ENCODE measurements around the gene GAP43. TPM values are rescaled to one million over a fixed set of nuclear protein-coding genes. Genes with fewer than 3 reads are reported as not detected.

The GAP43 gene
- total RNA-seq, 1 donor from 2014 or later: not detected

GRCh38 chr3:115712871-115713270, 89.6 kb downstream of the GAP43 start:
- no peaks in the 10 kb centered on the region for H3K9me3 Mint-ChIP-seq
- CTCF ChIA-PET: no interaction called here
- no peak for TF ChIP-seq CTCF (IDR thresholded peaks at IDR 0.05)
- POLR2A ChIA-PET: no interaction called here
- H3K4me3 Mint-ChIP-seq: no peak overlapping the region
- DNase-seq: no peak
- ATAC-seq (ENCODE audit: low read depth): no peak
- H3K4me1 Mint-ChIP-seq: no peaks in the 10 kb centered on the region
- intact Hi-C loops (cut with micrococcal nuclease): no loop called here
- H3K36me3 Mint-ChIP-seq (ENCODE audit: low read depth): no peaks in the 10 kb centered on the region
- no peak overlapping the region for H3K27ac Mint-ChIP-seq
- H3K27me3 Mint-ChIP-seq: peaks cover 12% of the 10 kb centered on the region

GRCh38 chr3:115713284-115713683, 90.0 kb downstream of the GAP43 start:
- no peak overlapping the region for H3K27ac Mint-ChIP-seq
- ChIA-PET POLR2A (no interaction called here), CTCF (no interaction called here)

GRCh38 chr3:115715241-115715745, 92.0 kb downstream of the GAP43 start:
- no peak for TF ChIP-seq CTCF (IDR thresholded peaks at IDR 0.05)
- H3K4me1 Mint-ChIP-seq: no peaks in the 10 kb centered on the region
- peaks cover 15% of the 10 kb centered on the region for H3K27me3 Mint-ChIP-seq
- H3K9me3 Mint-ChIP-seq: no peaks in the 10 kb centered on the region
- POLR2A ChIA-PET: no interaction called here
- DNase-seq: no peak
- H3K27ac Mint-ChIP-seq: no peak overlapping the region
- H3K36me3 Mint-ChIP-seq (ENCODE audit: low read depth): no peaks in the 10 kb centered on the region
- H3K4me3 Mint-ChIP-seq: no peak overlapping the region
- no peak for ATAC-seq (ENCODE audit: low read depth)
- intact Hi-C loops (cut with micrococcal nuclease): no loop called here
- CTCF ChIA-PET: no interaction called here

More at GRCh38 chr3:115713284-115713683, 90.0 kb downstream of the GAP43 start:
- no peak for ATAC-seq (ENCODE audit: low read depth)
- Mint-ChIP-seq H3K36me3 (ENCODE audit: low read depth) (no peaks in the 10 kb centered on the region), H3K27me3 (peaks cover 14% of the 10 kb centered on the region), H3K9me3 (no peaks in the 10 kb centered on the region), H3K4me3 (no peak overlapping the region), H3K4me1 (no peaks in the 10 kb centered on the region)
- no peak for TF ChIP-seq CTCF (IDR thresholded peaks at IDR 0.05)
- intact Hi-C loops (cut with micrococcal nuclease): no loop called here
- no peak for DNase-seq

GRCh38 chr3:115720983-115721382, 97.7 kb downstream of the GAP43 start:
- H3K4me3 Mint-ChIP-seq: no peak overlapping the region
- no peak for TF ChIP-seq CTCF (IDR thresholded peaks at IDR 0.05)
- H3K9me3 Mint-ChIP-seq: no peaks in the 10 kb centered on the region
- POLR2A ChIA-PET: no interaction called here
- H3K27me3 Mint-ChIP-seq: peaks cover 7% of the 10 kb centered on the region
- CTCF ChIA-PET: no interaction called here
- DNase-seq: no peak
- H3K4me1 Mint-ChIP-seq: no peaks in the 10 kb centered on the region
- no peak overlapping the region for H3K27ac Mint-ChIP-seq
- H3K36me3 Mint-ChIP-seq (ENCODE audit: low read depth): no peaks in the 10 kb centered on the region
- intact Hi-C loops (cut with micrococcal nuclease): no loop called here
- no peak for ATAC-seq (ENCODE audit: low read depth)

- Mint-ChIP-seq H3K9me3 (no peaks in the 10 kb centered on the region), H3K4me3 (no peak overlapping the region), H3K27me3 (no peaks in the 10 kb centered on the region), H3K27ac (no peak overlapping the region), H3K4me1 (no peaks in the 10 kb centered on the region), H3K36me3 (ENCODE audit: low read depth) (no peaks in the 10 kb centered on the region)
- ATAC-seq (ENCODE audit: low read depth) (no peak), DNase-seq (no peak)
- ChIA-PET CTCF (no interaction called here), POLR2A (no interaction called here)
- no peak for TF ChIP-seq CTCF (IDR thresholded peaks at IDR 0.05)
- intact Hi-C loops (cut with micrococcal nuclease): no loop called here
Observed at GRCh38 chr3:115725800-115726199, 102.5 kb downstream of the GAP43 start.

All from activated B cell treated with CpG ODN at 0.5 μM for 24 hours (primary cell).